Right kidney (tissue), 9 donors: ENCODE data around the gene GAP43.
A peak's percentile ranks its signal among the peaks of the same experiment; 100 is the strongest.

Experiments
- DNase-seq: peaks from one replicate; pipeline ENCODE4 v3.0.0-alpha.2; 2016
- long read RNA-seq, 8 donors: transcript quantifications; one replicate each; lab custom pipeline, GENCODE V29; 2026

GAP43 gene
- long read RNA-seq, donor 1, transcript GAP43-201 (3 exons, 1,691 nt), result major isoform, 7 of 7 reads
- long read RNA-seq, donor 1, partial matches to known transcripts, result 0 of 7 reads
- long read RNA-seq, donor 1, other reads (novel, unspliced or antisense), result 0 of 7 reads
- long read RNA-seq, donor 2, result 0 reads
- long read RNA-seq, donor 3, result 0 reads
- long read RNA-seq, donor 4, partial matches to known transcripts, result 0 of 2 reads
- long read RNA-seq, donor 4, other reads (novel, unspliced or antisense), result 0 of 2 reads
- long read RNA-seq, donor 5, result 0 reads
- long read RNA-seq, donor 6, result 0 reads
- long read RNA-seq, donor 7, partial matches to known transcripts, result 0 of 1 reads
- long read RNA-seq, donor 7, other reads (novel, unspliced or antisense), result 0 of 1 reads
- long read RNA-seq, donor 8, partial matches to known transcripts, result 0 of 1 reads
- long read RNA-seq, donor 8, other reads (novel, unspliced or antisense), result 0 of 1 reads

DNA sequence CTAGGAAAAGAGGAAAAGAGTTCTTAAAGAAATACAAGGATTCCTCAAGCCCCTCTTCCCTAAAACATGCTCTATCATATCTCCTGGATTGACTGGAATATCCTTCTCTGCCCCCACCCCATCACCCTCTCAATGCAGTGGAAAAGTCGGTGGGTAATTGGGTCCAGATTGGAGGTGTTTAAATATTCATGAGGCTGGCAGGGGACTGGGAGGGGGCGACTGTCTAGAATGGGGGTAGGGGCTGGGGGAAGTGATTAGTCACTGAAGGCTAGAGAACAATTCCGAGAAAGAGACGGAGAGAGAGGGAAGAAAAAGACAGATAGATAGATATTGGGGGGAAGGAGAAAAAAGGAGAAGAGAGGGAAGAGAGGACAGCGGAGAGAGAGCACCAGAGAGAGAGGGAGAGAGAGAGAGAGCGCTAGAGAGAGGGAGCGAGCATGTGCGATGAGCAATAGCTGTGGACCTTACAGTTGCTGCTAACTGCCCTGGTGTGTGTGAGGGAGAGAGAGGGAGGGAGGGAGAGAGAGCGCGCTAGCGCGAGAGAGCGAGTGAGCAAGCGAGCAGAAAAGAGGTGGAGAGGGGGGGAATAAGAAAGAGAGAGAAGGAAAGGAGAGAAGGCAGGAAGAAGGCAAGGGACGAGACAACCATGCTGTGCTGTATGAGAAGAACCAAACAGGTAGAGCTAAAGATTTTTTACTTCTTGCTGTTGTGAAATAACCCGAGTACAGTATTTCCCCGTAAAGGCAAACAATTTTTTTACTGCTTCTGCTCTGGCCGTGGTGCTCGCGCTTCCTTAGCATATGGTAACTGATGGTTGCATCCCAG, at the start of gene GAP43:
GAP43 (plus strand) TSS at position 467 of the 825 bp plus-strand sequence; CDS start at position 647, 180 bp downstream.
- peak; percentile 49 for DNase-seq

GRCh38 chr3:115576325-115576875, 46.9 kb upstream of the GAP43 start:
- no peak for DNase-seq

DNA sequence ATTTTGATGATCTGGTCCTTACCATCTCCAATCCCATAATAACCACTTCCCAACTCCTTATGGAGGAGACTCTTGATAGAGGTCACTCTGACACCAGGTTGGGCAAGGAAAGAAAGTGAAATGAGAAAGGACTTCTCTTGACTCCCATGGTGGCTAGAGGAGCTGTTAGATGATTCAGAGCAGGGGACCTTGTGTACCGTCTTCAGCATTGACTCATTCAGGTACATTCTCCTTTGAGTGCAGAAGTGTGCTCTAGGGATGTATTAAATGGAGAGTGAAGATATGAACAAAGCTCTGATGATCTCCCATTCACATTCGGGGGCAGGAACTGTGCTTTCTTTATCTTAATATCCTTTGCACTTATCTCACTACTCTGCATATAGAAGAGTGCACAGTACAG, 46.3 kb upstream of the GAP43 start:
- DNase-seq, result no peak

- DNase-seq, result no peak
Measured at GRCh38 chr3:115578331-115578730, 45.0 kb upstream of the GAP43 start.

- no peak for DNase-seq
Measured at GRCh38 chr3:115580566-115580965, 42.7 kb upstream of the GAP43 start.

DNA sequence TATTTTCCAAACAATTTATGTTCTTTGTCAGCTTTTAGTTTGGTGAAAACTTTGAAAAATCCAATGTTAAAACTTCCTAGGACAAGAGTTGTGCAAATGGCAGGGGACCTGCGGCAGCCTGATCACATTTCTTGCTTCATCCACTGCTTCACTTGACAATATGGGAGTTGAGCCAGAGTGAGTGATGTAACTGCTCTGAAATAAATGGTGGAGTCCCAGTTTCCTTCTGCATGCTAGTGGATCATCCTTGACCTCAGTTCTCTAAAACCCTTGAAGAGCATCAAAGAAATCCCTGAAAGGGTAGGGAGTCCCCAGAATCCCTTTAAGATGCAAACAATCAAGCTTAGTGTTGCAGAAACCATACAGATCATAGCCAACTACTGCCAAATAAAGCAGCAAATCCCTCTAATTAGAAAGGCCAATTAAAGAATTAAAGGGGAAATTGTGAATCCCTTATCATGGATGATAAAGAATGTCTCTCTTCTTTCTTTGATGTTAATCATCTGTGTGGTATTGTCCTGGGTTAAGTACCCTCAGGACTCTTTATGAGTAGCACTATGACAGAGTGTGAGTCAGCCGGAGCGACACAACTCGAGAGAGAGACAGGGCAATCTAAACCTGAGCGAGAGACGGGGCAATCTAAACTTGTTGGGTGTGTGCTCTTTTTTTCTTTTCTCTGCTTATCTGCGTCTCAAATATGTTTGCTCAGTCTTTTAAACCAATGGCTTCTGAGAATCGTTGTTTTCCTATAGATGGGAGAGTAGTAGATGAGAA, 41.8 kb upstream of the GAP43 start:
- DNase-seq, result no peak

DNA sequence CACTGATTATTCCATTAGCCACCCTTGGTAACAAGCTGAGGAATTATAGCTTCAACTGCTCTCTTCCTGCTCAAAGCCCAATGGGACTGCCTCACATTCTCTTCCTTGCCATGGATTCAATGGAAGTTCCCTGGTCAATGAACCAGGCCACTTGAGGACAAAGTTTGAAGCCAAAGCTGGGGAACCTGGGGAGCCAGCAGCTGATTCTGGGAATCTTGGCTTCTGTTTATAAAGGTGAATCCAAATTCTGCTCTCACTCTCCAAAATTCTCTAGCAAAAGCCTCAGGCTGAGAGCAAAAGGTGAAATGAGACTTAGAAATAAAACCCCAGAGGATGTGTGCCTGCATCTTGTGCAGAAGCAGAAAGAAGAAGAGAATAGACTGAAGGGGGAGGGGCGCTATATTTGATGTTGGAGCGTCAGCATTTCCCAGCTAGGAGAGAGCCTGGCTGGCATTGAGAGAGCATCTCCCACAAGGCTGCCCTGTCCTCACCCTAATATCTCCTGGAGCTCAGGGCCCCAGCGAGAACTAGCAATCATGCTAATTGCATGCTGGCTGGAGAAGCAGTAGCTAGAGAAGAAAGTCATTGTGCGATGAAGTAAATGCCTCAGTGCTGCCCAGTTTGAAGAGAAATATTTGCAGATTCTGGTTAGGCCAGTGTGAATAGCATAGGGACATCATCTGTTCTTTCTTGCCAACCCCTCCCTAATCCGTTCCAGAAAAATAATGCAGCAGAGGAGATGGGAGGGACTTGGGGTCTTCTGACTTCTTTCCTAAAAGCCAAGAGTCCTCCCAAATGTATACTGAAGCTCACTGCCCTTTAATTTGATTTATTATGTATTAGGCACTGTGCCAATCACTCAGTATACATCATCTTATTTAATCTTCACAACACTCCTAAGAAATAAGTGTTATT, 34.9 kb upstream of the GAP43 start:
- no peak for DNase-seq

DNA sequence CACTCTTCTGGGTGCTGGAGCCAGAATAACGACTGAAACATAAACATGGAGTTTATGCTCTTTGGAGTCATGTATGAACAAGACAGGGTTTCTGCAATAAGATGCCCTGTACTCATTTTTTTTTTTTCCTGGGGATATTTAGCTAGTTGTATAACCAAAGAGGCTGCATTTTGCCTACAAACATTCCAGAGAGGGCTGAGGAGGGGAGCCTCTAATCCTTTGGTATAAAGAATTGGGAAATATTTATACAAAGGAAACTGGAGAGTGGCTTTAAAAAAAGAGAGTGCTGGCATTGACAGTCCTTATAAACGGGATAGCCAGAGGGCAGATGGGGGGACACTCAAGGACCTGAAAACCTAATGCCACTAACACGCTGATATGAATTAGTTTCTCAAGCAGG, 32.4 kb upstream of the GAP43 start:
- no peak for DNase-seq

- DNase-seq, result no peak
Measured at GRCh38 chr3:115595611-115596275, 27.6 kb upstream of the GAP43 start.

DNA sequence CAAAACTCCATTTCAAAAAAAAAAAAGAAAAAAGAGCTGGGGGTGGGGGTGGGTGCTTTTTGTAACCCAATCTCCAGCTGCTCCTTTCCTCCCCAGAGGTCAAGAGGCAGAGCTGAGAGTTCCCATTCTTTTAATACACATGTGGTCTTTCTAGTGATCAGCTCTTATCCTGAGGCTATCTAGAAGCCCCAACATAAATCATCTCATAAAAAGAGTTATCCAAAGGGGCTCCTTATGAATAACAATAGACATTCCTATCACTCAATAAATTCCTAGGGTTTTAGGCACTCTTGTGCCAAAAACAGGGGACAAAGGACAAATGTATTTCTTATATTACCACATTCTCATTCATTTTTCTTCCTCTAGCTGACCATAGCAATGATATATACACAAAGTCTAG, 25.1 kb upstream of the GAP43 start:
- DNase-seq, result no peak

DNA sequence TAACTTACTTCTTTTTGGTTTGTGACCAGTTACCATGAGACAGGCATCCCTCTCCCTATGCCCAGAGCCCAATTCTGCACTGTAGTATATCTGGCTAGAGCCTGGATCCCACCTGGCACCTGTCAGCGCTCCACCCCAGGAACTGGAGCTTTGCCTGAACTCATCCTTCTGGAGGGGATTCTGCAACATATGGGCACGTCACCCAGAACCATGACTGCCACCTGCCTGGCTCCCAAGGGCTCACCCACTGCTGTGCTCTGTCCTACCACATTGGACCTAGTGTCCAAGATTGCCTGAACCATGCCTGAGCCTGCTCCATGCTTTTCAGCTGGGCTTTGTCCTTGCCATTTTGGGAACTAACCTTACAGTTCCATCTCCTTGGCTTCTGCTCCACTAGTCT, 21.1 kb upstream of the GAP43 start:
- no peak for DNase-seq

- no peak for DNase-seq
Measured at GRCh38 chr3:115611630-115612029, 11.7 kb upstream of the GAP43 start.

DNA sequence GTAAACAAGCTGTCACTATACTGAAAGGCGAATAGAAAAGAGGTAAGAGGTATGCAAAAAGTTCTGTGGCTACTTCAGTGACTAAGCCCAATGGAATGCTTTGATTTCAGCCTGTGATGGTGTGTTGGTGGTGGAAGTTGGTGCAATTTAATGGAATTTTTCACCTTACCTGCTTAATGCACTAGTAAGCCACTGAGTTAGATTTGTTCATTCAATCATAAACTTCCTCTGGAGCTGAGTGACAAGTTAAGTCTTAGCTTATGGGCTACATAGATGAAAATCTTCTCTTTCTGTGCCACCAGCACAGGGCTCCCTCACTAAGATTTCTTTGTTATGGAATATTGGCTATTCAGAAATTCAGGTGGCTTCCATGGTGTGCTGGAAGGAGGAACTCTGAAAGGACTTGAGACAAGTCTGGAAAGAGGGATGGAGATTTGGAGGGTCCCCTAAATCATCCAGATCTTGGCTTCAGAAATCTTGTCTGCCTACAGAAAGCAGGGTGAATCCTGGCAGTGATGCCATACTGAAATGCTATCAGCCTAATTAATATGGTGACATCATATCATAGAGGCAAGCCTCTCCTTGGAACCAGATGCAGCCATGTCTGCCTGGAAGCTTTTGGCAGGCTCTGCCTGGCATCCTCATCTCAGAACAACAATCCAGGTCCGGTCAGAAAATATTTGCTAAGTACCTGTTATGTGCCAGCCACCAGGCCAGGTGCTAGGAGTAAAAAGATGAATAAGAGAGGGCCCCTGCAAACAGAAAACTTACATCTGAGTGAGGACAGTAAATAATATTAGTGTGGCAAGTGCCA, 8.1 kb upstream of the GAP43 start:
- no peak for DNase-seq

- no peak for DNase-seq
Measured at GRCh38 chr3:115616461-115616860, 6.8 kb upstream of the GAP43 start.

DNA sequence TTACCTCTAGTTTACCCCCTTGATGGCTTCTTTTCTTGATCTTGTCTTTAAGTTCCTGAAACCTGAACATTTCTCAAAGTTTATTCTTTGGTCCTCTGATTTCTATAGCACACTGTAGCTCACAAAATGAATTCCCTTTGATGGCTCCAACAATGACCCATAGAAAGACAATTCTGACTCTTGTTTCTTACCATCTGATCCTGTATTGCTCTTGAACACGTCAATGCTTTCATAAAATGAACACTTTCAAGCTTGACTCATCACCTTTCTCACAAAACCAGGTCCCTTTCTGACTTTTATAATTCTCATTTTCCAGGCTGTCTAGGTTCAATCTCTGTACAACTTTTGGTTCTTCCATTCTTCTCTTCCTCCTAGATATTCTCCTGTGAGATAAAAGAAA, 5.7 kb upstream of the GAP43 start:
- DNase-seq, result no peak

- DNase-seq, result no peak
Measured at GRCh38 chr3:115624029-115624741, 875 bp downstream of the GAP43 start.

DNA sequence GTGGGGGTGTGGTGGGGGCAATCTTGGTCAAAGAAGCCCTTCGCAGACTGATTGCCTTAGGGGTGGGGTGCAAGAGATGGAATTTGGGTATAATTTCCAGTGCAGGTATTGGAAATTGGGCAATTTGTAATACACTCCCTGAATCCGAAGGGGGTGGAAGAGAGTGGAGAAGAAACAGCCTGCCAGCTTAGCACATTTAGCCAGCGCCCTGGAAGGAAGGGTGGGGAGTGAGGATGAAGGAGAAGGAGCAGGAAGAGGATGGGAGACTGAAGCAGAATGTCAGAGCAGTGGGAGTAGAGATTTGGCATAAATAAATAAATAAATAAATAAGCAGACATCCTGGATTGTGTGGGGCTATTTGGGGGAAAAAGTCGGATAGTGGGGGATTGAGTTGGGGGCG, 1.6 kb downstream of the GAP43 start:
- DNase-seq, result no peak

DNA sequence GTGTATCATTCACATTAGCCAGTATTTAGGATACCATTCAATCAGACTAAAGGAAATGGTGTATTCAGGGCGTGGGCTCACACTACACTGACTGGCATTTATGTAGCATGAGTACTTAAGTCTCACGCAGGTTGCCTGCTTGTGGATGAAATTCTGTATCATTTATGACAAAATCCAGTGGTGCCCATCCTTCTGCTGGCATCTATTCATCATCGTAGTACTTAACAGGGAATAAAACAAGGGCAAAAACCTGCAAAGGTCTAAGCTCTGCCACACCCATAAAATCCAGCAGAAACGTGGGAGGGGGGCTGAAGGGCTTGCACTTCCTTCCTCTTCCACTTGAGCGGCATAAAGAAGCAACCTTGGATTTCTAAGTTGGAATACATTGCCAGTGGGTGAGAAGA, 2.7 kb downstream of the GAP43 start:
- no peak for DNase-seq

DNA sequence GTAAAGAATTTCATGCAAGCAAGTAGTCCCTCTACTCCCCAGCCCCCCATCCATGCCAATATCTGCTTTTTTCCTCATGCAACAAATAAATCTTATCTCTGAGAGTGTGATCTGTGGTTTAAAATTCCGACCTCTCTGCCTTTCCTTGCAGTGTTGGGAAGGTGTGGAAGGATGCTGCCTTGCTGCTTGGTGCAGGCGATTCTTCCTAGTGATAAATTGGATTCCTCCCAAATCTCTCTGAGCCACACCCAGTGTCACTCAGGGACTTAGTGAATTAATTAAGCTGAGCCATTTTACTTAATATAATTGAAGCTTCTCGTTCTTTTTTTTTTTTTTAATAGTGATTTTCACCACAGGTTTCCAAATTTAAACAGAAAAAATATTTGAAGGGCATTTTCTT, 3.4 kb downstream of the GAP43 start:
- DNase-seq, result no peak
